GM19099 (cell line): ENCODE data around the gene CYP46A1.

Experiments used
- POLR2A ChIP-seq: IDR thresholded peaks from 3 replicates; pipeline ENCODE4 v1.6.1; 2011; ENCODE audit warnings: low read depth; ENCODE audit not compliant: insufficient read length; ENCODE audit errors: extremely low read depth

The CYP46A1 gene

DNA sequence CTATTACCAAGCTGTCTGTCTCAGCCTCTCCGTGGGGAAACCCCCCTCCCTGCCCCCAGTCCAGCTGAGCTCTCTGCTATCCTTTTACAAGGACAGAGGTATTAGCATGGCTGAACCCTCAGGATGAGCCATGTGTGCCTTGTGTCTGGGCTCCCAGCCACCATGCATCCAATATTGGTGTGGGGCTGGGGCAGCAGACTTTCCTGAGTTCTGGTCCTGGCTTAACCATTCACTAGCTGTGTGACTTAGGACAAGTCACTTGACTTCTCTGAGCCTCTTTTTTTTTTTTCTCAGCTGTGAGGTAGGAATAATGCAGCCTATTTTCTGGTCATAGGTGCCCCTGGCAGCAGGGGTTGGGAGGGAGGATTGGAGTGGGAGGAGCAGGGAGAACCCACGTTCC, 17.1 kb upstream of the CYP46A1 start:
- no peak for TF ChIP-seq POLR2A

GRCh38 chr14:99667821-99668220, 16.3 kb upstream of the CYP46A1 start:
- no peak for TF ChIP-seq POLR2A

DNA sequence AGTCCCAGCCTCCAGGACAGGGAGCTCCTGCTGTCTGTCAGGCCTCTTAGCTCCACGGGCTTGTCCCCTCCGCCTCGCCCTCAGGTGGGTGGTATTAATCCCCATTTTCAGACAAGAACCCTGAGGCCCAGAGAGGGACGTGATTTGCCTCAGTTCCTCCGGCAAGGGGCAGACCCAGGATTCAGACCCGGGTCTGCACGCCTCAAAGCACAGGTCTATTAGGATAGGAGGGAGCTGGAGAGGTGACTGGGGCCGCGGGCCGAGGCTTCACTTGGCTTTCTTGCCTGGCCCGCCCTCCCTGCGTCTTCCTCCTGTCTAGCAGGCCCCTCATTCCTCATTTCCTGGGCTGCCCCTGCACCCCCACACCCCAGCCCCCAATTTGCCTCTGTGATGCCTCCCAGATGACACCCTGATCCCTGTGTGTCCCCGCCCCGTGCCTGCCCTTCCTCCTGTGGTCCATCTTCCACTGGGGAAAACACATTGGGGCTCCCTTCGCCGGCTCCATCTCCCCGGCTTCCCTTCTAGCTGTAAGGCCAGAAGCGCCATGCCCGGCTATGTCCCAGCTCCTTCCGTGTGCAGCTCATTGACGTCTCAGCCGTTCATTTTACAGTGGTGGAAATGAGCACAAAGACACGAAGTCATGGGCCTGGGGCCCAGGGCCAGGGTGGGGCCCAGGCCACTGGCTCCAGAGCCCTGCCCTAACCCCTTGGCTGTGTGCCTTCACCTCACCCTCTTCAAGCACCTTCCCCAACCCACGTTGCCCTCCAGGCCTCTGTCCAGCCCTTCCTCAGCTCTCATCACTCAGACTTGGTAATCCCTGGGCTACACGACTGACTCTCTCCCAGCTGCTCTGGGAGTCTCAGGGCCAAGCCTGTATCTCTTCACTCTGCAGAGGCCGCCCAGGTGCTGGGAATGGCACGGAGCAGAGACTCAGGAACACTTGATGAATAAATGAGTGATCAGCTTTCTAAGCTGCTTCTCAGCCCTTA, 15.5 kb upstream of the CYP46A1 start:
- TF ChIP-seq POLR2A: no peak

DNA sequence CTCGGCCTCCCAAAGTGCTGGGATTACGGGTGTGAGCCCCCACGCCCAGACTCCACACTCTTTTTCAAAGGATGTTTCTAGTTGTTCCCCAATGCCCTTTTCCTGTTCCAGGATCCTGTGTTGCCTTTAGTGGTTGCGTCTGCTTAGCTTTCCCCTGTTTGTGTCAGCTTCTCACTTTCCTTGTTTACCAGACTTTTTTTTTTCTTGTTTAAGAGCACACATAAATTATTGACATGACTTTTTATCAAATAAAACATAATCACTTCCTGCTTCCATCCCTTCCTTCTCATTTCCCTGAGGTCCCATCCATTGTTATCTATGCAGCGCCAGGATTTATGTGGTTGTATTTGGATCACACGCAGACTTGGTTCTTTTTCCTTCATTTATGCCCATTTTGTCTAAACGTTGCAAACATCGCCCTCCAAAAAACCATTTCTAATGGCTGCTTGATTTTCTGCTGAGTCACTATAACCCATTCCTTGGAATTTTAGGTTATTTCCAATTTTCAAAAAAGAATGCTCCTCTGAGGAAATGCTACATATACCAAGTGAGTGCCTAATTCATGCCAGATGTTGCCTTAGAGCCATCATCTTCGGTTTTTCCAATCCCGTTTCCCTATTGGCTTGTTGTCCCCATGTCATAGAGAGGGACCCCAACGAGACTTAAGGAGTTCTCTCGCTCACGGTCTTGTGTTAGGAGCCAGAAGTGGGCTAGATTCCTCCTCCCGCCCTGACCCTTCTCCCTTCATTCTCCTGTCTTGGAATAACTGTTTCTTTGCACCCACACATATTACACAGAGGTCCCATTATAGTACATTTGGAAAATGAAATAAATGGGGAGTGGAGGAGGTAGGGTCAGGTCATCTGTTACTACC, 13.5 kb upstream of the CYP46A1 start:
- no peak for TF ChIP-seq POLR2A

- TF ChIP-seq POLR2A: no peak
These were observed 12.6 kb upstream of the CYP46A1 start for GRCh38 chr14:99671235-99672224.

DNA sequence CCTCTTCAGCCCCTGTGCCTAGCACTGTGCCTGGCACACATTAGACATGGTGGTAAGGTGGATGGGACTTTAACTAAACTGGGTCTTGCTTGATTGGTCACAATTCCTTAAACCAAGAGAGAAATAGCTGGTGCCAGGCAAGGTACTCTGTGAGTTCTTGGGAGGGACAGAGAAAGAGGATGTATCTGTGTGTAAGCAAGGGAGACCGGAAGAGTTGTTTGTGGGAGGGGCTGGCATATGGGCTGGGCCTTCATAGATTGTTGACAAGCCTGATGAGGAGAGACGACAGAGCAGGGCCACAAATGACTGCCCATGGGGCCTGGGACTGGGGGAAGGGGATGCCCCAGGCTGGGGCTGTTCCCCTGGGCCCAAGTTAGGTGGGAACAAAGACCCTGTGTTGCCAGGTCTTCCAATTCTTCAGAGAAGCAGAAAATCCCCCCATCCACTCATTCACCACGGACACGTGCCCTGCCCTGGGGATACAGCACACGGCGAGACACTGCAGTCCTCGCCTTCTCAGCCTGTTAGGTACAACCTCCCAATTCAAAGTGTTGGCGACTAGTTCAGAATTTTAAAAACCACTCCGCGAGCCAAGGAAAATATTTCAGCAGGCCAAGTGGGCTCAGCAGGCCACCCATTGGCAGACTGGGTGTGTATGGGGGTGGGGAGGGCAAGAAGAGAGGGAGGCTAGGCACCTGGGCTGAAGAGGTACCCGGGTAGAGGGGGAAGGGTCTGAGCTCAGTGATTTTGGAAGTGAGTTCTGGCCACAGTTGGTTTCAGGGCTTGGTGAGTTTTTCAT, 11.4 kb upstream of the CYP46A1 start:
- TF ChIP-seq POLR2A: no peak

DNA sequence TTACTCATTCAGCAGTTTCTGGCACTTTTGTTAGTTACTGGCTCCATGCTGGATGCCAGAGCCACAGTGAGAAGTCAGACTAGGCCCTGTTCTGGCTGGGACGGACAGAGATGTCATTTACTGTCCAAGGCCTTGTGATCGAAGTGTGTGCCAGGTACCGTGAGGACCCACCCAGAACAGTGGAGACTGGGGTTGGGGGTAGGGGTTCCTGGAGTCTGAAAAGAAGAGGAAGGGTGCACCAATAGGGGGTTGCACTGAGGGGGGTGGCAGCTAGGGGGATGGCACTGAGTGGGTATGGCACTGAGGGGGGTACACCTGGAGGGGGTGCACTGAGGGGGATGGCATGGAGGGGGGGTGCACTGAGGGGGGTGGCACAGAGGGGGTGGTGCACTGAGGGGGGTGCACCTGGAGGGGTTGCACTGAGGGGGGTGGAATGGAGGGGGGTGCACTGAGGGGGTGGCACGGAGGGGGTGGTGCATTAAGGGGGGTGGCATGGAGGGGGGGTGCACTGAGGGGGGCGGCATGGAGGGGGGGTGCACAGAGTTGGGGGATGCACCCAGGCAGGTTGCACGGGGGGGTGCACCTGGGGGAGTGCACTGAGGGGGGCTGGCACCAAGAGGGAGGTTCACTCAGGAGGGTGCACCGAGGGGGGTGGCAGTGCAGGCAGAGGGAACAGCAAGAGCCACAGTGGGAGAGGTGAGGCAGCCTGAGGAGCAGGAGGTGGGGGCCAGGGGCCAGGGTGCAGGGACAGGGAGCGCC, 10.6 kb upstream of the CYP46A1 start:
- no peak for TF ChIP-seq POLR2A

DNA sequence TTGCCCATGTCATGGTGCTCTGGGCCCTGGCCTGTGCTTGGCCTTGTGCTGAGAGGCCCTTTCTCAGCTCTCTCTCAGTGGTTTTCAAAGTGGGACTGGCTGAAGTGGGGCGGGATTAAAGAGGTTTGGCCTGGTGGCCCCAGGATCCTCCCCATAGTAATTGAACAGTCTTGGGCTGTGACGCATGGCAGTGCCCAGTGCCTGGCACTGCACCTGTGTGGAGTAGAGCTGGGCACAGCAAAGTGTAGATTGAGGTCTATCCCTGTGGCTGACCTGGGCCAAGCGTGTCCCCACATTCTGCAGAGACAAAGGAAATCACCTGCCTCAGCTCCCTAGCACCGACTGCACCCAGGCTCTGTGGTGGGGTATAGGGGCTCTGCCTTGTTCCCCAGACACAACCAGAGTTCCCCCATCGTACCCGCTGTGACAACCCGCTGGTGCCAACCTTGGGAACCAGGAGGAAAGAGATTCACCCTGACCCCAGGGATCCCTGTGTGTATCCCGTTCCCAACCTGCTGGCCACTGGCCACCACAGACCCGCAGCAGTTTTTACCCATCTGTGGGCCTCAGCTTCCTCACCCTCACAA, 9.9 kb upstream of the CYP46A1 start:
- TF ChIP-seq POLR2A: no peak

DNA sequence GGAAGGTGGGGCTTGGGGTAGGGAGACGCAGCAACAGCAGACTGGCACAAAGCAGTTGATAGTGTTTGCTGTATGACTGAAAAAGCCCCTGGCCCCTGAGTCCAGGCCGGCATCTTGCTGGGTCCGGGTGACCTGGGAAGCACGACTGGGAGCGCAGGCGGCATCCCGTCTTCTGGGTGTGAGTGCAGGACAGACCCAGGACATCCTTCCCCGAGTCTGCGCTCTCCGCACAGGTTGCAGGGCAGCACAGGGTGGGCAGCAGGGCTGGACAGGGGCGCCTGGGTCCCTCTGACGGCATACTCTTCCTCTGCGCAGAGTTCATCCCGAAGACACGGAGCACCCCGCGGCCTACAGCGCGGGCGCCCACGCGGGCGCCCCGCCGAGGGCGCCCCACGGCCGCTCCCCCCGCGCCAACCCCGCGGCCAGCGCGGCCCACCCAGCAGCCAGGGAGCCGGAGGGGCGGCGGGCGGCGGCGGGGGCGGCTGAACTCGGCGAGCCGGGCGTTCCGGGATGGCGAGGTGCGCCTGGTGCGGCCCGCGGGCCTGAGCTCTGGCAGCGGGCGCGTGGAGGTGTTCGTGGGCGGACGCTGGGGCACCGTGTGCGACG, 9.2 kb upstream of the CYP46A1 start:
- TF ChIP-seq POLR2A: no peak

GRCh38 chr14:99675382-99675835, 8.7 kb upstream of the CYP46A1 start:
- no peak for TF ChIP-seq POLR2A

DNA sequence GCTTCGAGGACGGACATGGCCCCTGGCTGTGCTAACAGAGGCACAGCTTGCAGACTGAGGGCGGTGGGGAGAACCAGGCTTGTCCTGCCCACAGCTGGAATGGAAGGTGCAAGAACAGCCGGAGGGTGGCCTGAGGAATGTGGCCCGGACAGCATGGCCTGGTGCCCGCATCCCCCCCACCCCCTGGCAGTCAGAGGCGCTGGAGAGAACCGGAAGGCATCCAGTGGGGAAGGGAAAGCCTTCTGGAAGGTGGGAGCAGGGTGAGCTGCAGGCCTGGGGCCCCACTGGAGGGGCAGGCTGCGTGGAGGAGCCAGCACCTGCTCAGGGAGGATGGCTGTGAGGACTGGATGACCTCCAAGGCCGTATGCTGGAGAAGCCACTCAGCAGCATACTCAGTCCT, 8.1 kb upstream of the CYP46A1 start:
- no peak for TF ChIP-seq POLR2A

- TF ChIP-seq POLR2A: no peak
These were observed 7.4 kb upstream of the CYP46A1 start for GRCh38 chr14:99676657-99677056.
